GM19455 (cell line): ENCODE data around the gene SLC43A1.

ENCODE experiments used
- ATAC-seq: cut with Tn5 transposase; IDR thresholded peaks from one replicate; pipeline ENCODE4 v1.9.1; 2021; ENCODE audit not compliant: unreplicated experiment

SLC43A1 gene

DNA sequence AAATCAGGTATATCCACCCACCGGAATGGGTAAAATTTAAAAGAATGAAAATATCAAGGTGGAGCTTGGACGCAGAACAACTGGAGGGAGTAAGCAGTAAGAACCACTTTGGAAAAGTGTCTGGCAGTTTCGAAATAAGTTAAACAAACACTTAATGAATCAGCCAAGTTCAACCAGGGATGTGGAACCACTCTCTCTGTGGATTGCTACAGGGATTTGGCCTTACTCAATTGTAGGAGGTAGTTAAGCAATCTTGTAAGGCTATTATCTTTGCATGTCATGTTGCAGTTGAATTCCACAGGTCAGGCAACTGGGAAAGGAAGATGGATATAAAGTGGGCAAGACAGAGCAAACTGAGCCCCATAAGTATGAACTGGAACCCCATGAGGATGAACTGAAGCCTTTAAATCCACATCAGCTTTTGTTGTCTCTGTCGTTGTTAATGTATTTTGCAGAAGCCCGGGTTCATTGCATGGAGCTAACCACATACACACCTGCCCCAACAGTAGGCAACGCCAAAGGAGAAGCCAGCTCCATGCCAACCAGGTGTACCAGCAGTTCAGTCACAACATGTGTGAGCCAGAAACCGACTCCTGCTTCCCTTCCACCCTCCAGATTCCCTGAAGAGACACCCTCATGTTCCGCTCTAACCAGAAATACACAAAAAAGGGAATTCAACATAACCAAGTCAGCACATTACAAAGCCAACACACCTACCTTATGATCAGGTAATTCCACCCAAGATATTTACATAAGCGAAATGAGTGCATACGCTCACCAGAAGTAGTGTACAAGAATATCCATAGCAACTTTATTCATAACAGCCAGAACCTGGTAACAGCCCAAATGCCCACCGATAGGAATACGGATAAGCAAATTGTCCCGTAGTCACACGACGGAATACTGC, 80.6 kb downstream of the SLC43A1 start:
- no peak for ATAC-seq
